Loucy (cell line): ENCODE data around the gene MAST4.

Source experiments
- H2AFZ ChIP-seq: fragments of 200-600 bp; sonication (generic); 2 replicates; pipeline ENCODE4 v1.6.0; 2016; ENCODE audit warnings: antibody characterized with exemption, mild to moderate bottlenecking, low read length, moderate library complexity
- H3F3A ChIP-seq: fragments of 200-600 bp; 2 replicates; pipeline ENCODE4 v1.6.0; 2016; ENCODE audit warnings: antibody characterized with exemption, low read depth, mild to moderate bottlenecking
- H3K27me3 ChIP-seq: fragments of 200-600 bp; sonication (generic); 2 replicates; pipeline ENCODE4 v1.6.1; 2014; ENCODE audit warnings: low read length, mild to moderate bottlenecking; ENCODE audit not compliant: insufficient read depth, poor library complexity, severe bottlenecking
- H3K36me3 ChIP-seq: fragments of 200-600 bp; sonication (generic); 2 replicates; pipeline ENCODE4 v1.6.1; 2016; ENCODE audit warnings: low read length; ENCODE audit not compliant: insufficient read depth
- H3K4me1 ChIP-seq: fragments of 200-600 bp; sonication (generic); 2 replicates; pipeline ENCODE4 v1.5.1; 2014; ENCODE audit warnings: low read length, mild to moderate bottlenecking; ENCODE audit not compliant: insufficient read depth, poor library complexity, severe bottlenecking
- H3K4me2 ChIP-seq: fragments of 200-600 bp; sonication (generic); 2 replicates; pipeline ENCODE4 v1.6.0; 2014; ENCODE audit warnings: antibody characterized with exemption, low read length, low read depth, mild to moderate bottlenecking; ENCODE audit not compliant: poor library complexity, severe bottlenecking
- H3K4me3 ChIP-seq: fragments of 200-600 bp; sonication (generic); 2 replicates; pipeline ENCODE4 v1.5.1; 2014; ENCODE audit warnings: low read length, mild to moderate bottlenecking, mixed read lengths; ENCODE audit not compliant: poor library complexity, severe bottlenecking
- H3K79me2 ChIP-seq: fragments of 200-600 bp; sonication (generic); 2 replicates; pipeline ENCODE4 v1.6.1; 2014; ENCODE audit warnings: low read length; ENCODE audit not compliant: insufficient read depth
- H3K9ac ChIP-seq: fragments of 200-600 bp; sonication (generic); 2 replicates; pipeline ENCODE4 v1.6.0; 2014; ENCODE audit warnings: mild to moderate bottlenecking, low read depth, low read length, moderate library complexity; ENCODE audit not compliant: poor library complexity, severe bottlenecking
- H3K9me2 ChIP-seq: fragments of 200-600 bp; sonication (generic); replicated peaks from 2 replicates; pipeline ENCODE4 v1.6.1; 2016; ENCODE audit warnings: low read depth, low read length, mixed read lengths
- H3K9me3 ChIP-seq: fragments of 200-600 bp; sonication (generic); 2 replicates; pipeline ENCODE4 v1.6.1; 2014; ENCODE audit warnings: mild to moderate bottlenecking, antibody characterized with exemption, low read length, low read depth; ENCODE audit not compliant: insufficient read depth
- H4K20me1 ChIP-seq: fragments of 200-600 bp; sonication (generic); 2 replicates; pipeline ENCODE4 v1.6.0; 2014; ENCODE audit warnings: antibody characterized with exemption, low read length, mild to moderate bottlenecking; ENCODE audit not compliant: insufficient read depth, poor library complexity, severe bottlenecking
- CTCF ChIP-seq: fragments of 200-600 bp; sonication (generic); conservative IDR thresholded peaks from 2 replicates; pipeline ENCODE4 v1.5.1; 2014; ENCODE audit warnings: mild to moderate bottlenecking, antibody characterized with exemption, low read length
- EZH2phosphoT487 ChIP-seq: fragments of 200-600 bp; IDR thresholded peaks from 2 replicates; pipeline ENCODE4 v1.6.1; 2018; ENCODE audit warnings: antibody characterized with exemption, mild to moderate bottlenecking, moderate library complexity, borderline replicate concordance

MAST4 gene

GRCh38 chr5:66727630-66728029 lies 131.4 kb downstream of the MAST4 start:
- H3K9me3 ChIP-seq = no peaks in the 10 kb centered on the region
- no peak overlapping the region for H2AFZ ChIP-seq
- no peak overlapping the region for H3K4me2 ChIP-seq
- no peaks in the 10 kb centered on the region for H3K79me2 ChIP-seq
- no peaks in the 10 kb centered on the region for H3K27me3 ChIP-seq
- no peaks in the 10 kb centered on the region for H3F3A ChIP-seq
- no peak overlapping the region for H3K4me3 ChIP-seq
- no peaks in the 10 kb centered on the region for H3K36me3 ChIP-seq
- no peaks in the 10 kb centered on the region for H3K9me2 ChIP-seq
- H3K9ac ChIP-seq = no peak overlapping the region
- no peaks in the 10 kb centered on the region for H3K4me1 ChIP-seq
- H4K20me1 ChIP-seq = no peaks in the 10 kb centered on the region
- TF ChIP-seq CTCF (no peak), EZH2phosphoT487 (no peak)

DNA sequence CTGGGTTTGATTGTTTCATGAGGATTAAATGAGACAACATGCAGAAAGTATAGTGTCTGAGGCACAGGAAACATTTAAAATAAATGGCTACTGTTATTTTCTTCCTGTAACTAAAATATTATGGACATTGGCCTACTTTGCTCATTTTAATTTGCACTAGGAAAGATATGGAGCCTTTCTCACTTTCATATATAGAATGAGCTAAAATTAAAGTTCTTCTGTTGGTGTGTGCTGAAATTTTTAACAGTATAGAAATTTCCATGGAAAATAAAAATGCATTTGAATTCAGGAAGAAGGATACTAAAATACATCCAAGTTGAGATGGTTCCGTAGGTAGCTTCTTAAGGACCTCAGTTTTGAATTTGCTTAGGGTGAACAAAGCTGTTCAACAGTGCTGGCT lies 131.9 kb downstream of the MAST4 start:
- no peaks in the 10 kb centered on the region for H3K9me3 ChIP-seq
- TF ChIP-seq EZH2phosphoT487 = no peak
- TF ChIP-seq CTCF = no peak
- no peaks in the 10 kb centered on the region for H3K4me1 ChIP-seq

GRCh38 chr5:66737096-66737495 lies 140.9 kb downstream of the MAST4 start:
- TF ChIP-seq EZH2phosphoT487 (no peak), CTCF (no peak)
- Histone ChIP-seq H3K4me1 (no peaks in the 10 kb centered on the region), H3K79me2 (no peaks in the 10 kb centered on the region), H3K4me3 (no peak overlapping the region), H3K27me3 (no peaks in the 10 kb centered on the region), H4K20me1 (no peaks in the 10 kb centered on the region), H2AFZ (no peak overlapping the region), H3K36me3 (no peaks in the 10 kb centered on the region), H3F3A (no peaks in the 10 kb centered on the region), H3K9me2 (no peaks in the 10 kb centered on the region), H3K9ac (no peak overlapping the region), H3K9me3 (no peaks in the 10 kb centered on the region), H3K4me2 (no peak overlapping the region)

More for the DNA sequence above, 131.9 kb downstream of the MAST4 start:
- H3K4me2 ChIP-seq = no peak overlapping the region
- no peak overlapping the region for H3K4me3 ChIP-seq
- no peaks in the 10 kb centered on the region for H3K36me3 ChIP-seq
- no peak overlapping the region for H3K9ac ChIP-seq
- no peaks in the 10 kb centered on the region for H3K9me2 ChIP-seq
- H3K79me2 ChIP-seq = no peaks in the 10 kb centered on the region
- no peak overlapping the region for H2AFZ ChIP-seq
- H3K27me3 ChIP-seq = no peaks in the 10 kb centered on the region
- H4K20me1 ChIP-seq = no peaks in the 10 kb centered on the region
- H3F3A ChIP-seq = no peaks in the 10 kb centered on the region
